ENCODE results near the gene NDUFAF5. TPM values are rescaled to one million over a fixed set of nuclear protein-coding genes. Genes with fewer than 3 reads are reported as not detected.

NDUFAF5 gene
- total RNA-seq, 2 donors from 2014 or later, result 31.8 to 33.0 TPM

DNA sequence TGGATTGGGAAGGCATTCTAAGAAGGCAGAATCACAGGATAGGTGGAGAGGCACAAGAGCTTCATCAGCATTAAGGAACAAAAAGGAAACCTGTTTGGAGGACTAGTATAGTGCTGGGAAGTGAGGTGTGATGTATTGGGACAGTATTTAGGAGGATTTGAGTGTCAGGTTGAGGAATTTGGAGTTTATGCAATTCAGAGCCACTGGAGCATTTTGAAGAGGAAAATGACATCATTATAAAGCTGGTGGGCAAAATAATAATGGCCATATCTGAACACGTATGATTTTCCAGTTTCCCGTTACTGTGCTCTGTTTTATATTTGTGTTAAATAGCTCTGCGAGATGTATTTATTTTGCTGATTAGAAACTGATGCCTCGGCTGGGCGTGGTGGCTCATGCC is 14.2 kb downstream of the NDUFAF5 start:
- Histone ChIP-seq H3K9me3 (no peaks in the 10 kb centered on the region), H3K4me3 (no peak overlapping the region), H3K4me1 (no peaks in the 10 kb centered on the region), H3K27me3 (no peaks in the 10 kb centered on the region), H3K27ac (no peak overlapping the region), H3K9ac (ENCODE audit: low read depth in 2 of 2, low read length in 2 of 2) (no peak overlapping the region), H3K36me3 (peaks cover 25% of the 10 kb centered on the region)
- no peak for DNase-seq
- intact Hi-C loops (cut with DNase I), result no loop called here
- TF ChIP-seq, protein P1, sequence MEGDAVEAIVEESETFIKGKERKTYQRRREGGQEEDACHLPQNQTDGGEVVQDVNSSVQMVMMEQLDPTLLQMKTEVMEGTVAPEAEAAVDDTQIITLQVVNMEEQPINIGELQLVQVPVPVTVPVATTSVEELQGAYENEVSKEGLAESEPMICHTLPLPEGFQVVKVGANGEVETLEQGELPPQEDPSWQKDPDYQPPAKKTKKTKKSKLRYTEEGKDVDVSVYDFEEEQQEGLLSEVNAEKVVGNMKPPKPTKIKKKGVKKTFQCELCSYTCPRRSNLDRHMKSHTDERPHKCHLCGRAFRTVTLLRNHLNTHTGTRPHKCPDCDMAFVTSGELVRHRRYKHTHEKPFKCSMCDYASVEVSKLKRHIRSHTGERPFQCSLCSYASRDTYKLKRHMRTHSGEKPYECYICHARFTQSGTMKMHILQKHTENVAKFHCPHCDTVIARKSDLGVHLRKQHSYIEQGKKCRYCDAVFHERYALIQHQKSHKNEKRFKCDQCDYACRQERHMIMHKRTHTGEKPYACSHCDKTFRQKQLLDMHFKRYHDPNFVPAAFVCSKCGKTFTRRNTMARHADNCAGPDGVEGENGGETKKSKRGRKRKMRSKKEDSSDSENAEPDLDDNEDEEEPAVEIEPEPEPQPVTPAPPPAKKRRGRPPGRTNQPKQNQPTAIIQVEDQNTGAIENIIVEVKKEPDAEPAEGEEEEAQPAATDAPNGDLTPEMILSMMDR (IDR thresholded peaks at IDR 0.05), result no peak

DNA sequence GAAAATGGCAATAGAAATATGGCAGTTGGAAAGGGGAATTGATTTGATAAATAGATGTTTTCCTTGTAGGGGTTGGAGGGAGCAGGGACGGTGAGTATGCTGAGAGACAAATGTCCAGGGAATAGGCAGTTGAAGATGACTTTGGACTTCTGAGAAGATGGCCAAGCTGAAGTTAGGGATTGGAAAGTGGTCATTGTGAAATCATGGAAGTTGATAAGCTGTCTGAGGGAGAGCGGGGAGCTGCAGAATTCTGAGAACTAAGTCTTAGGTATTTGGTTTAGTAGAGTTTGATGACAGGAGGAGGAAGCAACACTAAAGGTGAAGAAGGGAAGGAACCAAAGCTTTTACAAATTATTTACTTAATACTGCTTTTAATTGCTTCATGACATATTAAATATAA is 15.1 kb downstream of the NDUFAF5 start:
- Histone ChIP-seq H3K9ac (ENCODE audit: low read depth in 2 of 2, low read length in 2 of 2) (no peak overlapping the region), H3K27ac (no peak overlapping the region), H3K4me3 (no peak overlapping the region), H3K27me3 (no peaks in the 10 kb centered on the region), H3K4me1 (no peaks in the 10 kb centered on the region), H3K36me3 (peaks cover 23% of the 10 kb centered on the region), H3K9me3 (no peaks in the 10 kb centered on the region)
- intact Hi-C loops (cut with DNase I), result no loop called here
- TF ChIP-seq, protein P1 (IDR thresholded peaks at IDR 0.05), result no peak
- DNase-seq, result no peak

DNA sequence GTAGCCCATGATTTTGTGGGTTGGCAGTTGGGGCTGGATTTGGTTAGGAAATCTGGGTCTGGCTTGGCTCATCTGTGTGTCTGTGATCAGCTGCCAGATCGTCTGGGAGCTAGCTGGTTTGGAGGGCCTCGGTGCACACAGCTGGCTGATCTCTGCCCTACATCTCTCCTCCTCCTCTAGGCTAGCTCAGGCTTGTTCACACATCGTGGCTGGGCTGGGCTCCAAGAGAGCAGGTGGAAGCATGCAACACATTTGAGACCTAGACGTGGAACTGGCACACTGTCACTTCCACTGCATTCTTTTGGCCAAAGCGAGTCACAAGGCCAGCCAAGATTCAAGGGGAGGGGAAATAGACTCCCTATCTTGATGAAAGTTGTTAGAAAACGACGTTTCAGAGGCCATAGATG is 15.9 kb downstream of the NDUFAF5 start:
- H3K9me3 ChIP-seq, result no peaks in the 10 kb centered on the region
- no peak overlapping the region for H3K9ac ChIP-seq (ENCODE audit: low read depth in 2 of 2, low read length in 2 of 2)
- peaks cover 15% of the 10 kb centered on the region for H3K36me3 ChIP-seq
- no peaks in the 10 kb centered on the region for H3K27me3 ChIP-seq
- H3K27ac ChIP-seq, result no peak overlapping the region
- H3K4me3 ChIP-seq, result no peak overlapping the region
- no peaks in the 10 kb centered on the region for H3K4me1 ChIP-seq
- TF ChIP-seq, protein P1 (IDR thresholded peaks at IDR 0.05), result no peak
- intact Hi-C loops (cut with DNase I), result no loop called here
- DNase-seq, result peak; percentile 52

DNA sequence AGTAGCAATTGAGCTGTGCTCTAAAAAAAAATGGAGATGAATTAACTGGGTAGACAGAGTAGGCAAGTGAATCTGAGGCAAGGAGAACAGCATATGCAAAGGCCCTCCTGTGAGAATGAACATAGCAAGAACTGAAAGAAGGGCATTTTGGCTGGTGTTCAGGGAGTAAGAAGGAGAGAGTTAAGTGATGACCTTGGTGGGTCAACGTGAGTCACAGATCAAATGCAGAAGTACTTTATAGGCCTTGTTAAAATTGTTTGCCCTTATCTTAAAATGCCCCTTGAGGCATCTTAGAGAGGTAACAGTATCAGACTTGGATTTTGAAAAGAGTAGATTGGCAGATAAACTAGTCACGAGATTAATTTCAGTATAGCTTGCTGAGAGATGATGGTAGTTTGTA is 24.5 kb downstream of the NDUFAF5 start:
- no peak overlapping the region for H3K4me3 ChIP-seq
- H3K36me3 ChIP-seq, result peaks cover 7% of the 10 kb centered on the region
- no peak overlapping the region for H3K27ac ChIP-seq
- DNase-seq, result no peak
- no peaks in the 10 kb centered on the region for H3K27me3 ChIP-seq
- H3K9ac ChIP-seq (ENCODE audit: low read depth in 2 of 2, low read length in 2 of 2), result no peak overlapping the region
- TF ChIP-seq, protein P1 (IDR thresholded peaks at IDR 0.05), result no peak
- H3K4me1 ChIP-seq, result no peaks in the 10 kb centered on the region
- H3K9me3 ChIP-seq, result no peaks in the 10 kb centered on the region
- intact Hi-C loops (cut with DNase I), result no loop called here

DNA sequence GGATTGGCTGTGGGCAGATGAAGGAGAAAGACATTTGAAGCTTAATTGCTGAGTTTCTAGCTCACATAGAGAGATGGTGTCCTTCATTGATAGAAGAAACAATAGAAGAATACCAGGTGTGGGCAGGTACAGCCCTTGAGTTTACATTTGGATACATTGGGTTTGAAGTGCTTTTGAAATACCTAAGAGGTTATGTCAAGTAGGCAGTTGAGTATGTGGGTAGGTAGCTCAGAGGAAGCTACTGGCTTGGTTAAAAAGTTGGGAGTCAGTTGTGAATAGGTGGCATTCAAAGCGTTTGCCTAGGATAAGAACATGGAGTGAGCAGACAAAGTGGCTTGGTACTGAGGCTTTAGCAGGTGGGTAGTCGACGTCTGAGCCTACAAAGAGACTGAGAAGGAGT is 25.0 kb downstream of the NDUFAF5 start:
- TF ChIP-seq, protein P1 (IDR thresholded peaks at IDR 0.05), result no peak
- H3K36me3 ChIP-seq, result peaks cover 11% of the 10 kb centered on the region
- H3K9me3 ChIP-seq, result no peaks in the 10 kb centered on the region

DNA sequence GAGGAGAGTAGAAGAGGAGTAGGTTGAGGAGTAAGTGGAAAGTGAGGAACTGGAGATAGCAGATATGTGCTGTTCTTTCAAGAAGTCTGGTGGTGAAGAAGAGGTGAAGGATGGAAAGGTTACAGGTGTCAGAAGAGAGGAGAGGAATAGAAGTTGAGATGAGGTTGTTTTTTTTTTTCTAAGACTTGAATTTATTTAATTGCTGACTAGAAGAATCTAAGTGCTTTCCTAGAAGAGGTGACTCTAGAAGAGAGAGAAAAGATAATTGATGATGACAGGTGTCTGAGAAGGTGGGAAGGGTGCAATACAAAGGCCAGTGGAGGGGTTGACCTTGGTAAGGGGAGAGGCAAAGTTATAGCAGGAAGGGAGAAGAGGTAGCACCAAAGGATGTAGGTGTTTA is 25.6 kb downstream of the NDUFAF5 start:
- Histone ChIP-seq H3K27ac (no peak overlapping the region), H3K27me3 (no peaks in the 10 kb centered on the region), H3K36me3 (peaks cover 16% of the 10 kb centered on the region), H3K9me3 (no peaks in the 10 kb centered on the region), H3K9ac (ENCODE audit: low read depth in 2 of 2, low read length in 2 of 2) (no peak overlapping the region), H3K4me3 (no peak overlapping the region), H3K4me1 (no peaks in the 10 kb centered on the region)
- DNase-seq, result no peak
- intact Hi-C loops (cut with DNase I), result no loop called here
- TF ChIP-seq, protein P1 (IDR thresholded peaks at IDR 0.05), result no peak

More for the DNA sequence above, 25.0 kb downstream of the NDUFAF5 start:
- H3K27ac ChIP-seq, result no peak overlapping the region
- no peak overlapping the region for H3K4me3 ChIP-seq
- H3K27me3 ChIP-seq, result no peaks in the 10 kb centered on the region
- intact Hi-C loops (cut with DNase I), result no loop called here
- no peak overlapping the region for H3K9ac ChIP-seq (ENCODE audit: low read depth in 2 of 2, low read length in 2 of 2)
- no peak for DNase-seq
- no peaks in the 10 kb centered on the region for H3K4me1 ChIP-seq

All from colonic mucosa (tissue), 4 donors.